SK-N-SH (cell line): ENCODE data around the gene PACSIN2. TPM values are rescaled to one million over a fixed set of nuclear protein-coding genes. Genes with fewer than 3 reads are reported as not detected.

Experiments
- CTCF ChIA-PET: fragments of 300-600, 350-600 bp; formaldehyde crosslinking; extraction: SDS; loops from one replicate; lab custom pipeline; 2021; lab: Yijun Ruan, JAX
- POLR2A ChIA-PET: fragments of 350-600 bp; sonication (Branson Sonifier 250); formaldehyde crosslinking; extraction: SDS; loops from one replicate; lab custom pipeline; 2020; ENCODE audit warnings: antibody characterized with exemption, inconsistent platforms; lab: Yijun Ruan, JAX
- DNase-seq: peaks from one replicate; pipeline ENCODE4 v3.0.0; 2012
- H2AFZ ChIP-seq: fragments of 200-600 bp; sonication (generic); 2 replicates; pipeline ENCODE4 v1.8.1; 2016; ENCODE audit warnings: antibody characterized with exemption, mild to moderate bottlenecking, low read depth
- H3F3A ChIP-seq: fragments of 200-600 bp; sonication (generic); replicated peaks from 2 replicates; pipeline ENCODE3; 2016; ENCODE audit warnings: antibody characterized with exemption, mild to moderate bottlenecking; ENCODE audit not compliant: insufficient read depth
- H3K27ac ChIP-seq, 2 experiments: fragments of 200-500 bp in 1 of 2; fragments of 200-600 bp in 1 of 2; sonication (Bioruptor generic) in 1 of 2; sonication (generic), shearing (Covaris generic) in 1 of 2; 2 replicates each; pipeline versions ENCODE4 v1.5.1 to v1.6.1; 2014 to 2016; ENCODE audit warnings: low read depth in 2 of 2, inconsistent platforms in 1 of 2, low read length in 1 of 2, mild to moderate bottlenecking in 1 of 2, mixed read lengths in 1 of 2
- H3K27me3 ChIP-seq: fragments of 200-600 bp; sonication (generic), shearing (Covaris generic); 2 replicates; pipeline ENCODE4 v1.6.1; 2016; ENCODE audit warnings: mixed run types; ENCODE audit not compliant: insufficient read depth
- H3K36me3 ChIP-seq, 2 experiments: fragments of 200-500 bp in 1 of 2; fragments of 200-600 bp in 1 of 2; sonication (Bioruptor generic) in 1 of 2; sonication (generic) in 1 of 2; replicated peaks in 1 of 2; 2 replicates each; pipeline versions ENCODE3 to v1.5.1; 2014 to 2016; ENCODE audit warnings: low read length in 1 of 2, mild to moderate bottlenecking in 1 of 2; ENCODE audit not compliant: insufficient read depth in 2 of 2, control insufficient read depth in 1 of 2
- H3K4me1 ChIP-seq, 2 experiments: fragments of 200-500 bp in 1 of 2; fragments of 200-600 bp in 1 of 2; sonication (Bioruptor generic) in 1 of 2; sonication (generic), shearing (Covaris generic) in 1 of 2; 2 replicates each; pipeline versions ENCODE4 v1.5.1 to v1.6.1; 2014 to 2016; ENCODE audit warnings: low read depth in 1 of 2, low read length in 1 of 2, mixed run types in 1 of 2; ENCODE audit not compliant: insufficient read depth in 2 of 2, control insufficient read depth in 1 of 2
- H3K4me2 ChIP-seq: fragments of 200-600 bp; sonication (generic), shearing (Covaris generic); 2 replicates; pipeline ENCODE4 v1.6.1; 2017; ENCODE audit warnings: mixed run types
- H3K4me3 ChIP-seq, 2 experiments: fragments of 200-500 bp in 1 of 2; fragments of 200-600 bp in 1 of 2; sonication (Bioruptor generic) in 1 of 2; sonication (generic), shearing (Covaris generic) in 1 of 2; 2 replicates each; pipeline versions ENCODE4 v1.5.1 to v1.8.1; 2014 to 2016; ENCODE audit warnings: low read depth in 2 of 2, inconsistent platforms in 1 of 2, low read length in 1 of 2, mild to moderate bottlenecking in 1 of 2, mixed read lengths in 1 of 2, moderate library complexity in 1 of 2
- H3K79me2 ChIP-seq: fragments of 200-600 bp; sonication (generic); 2 replicates; pipeline ENCODE4 v1.8.1; 2017; ENCODE audit warnings: mild to moderate bottlenecking; ENCODE audit not compliant: insufficient read depth
- H3K9ac ChIP-seq: fragments of 200-600 bp; sonication (generic); 2 replicates; pipeline ENCODE4 v1.6.1; 2017; ENCODE audit warnings: mixed run types
- H3K9me2 ChIP-seq: fragments of 200-600 bp; sonication (generic); 2 replicates; pipeline ENCODE4 v1.6.1; 2017; ENCODE audit warnings: mixed run types
- H3K9me3 ChIP-seq: fragments of 200-600 bp; sonication (generic); 2 replicates; pipeline ENCODE4 v1.6.1; 2017; ENCODE audit warnings: mixed run types, mild to moderate bottlenecking, moderate library complexity
- H4K20me1 ChIP-seq: fragments of 200-600 bp; sonication (generic); 2 replicates; pipeline ENCODE4 v1.6.1; 2017; ENCODE audit warnings: mild to moderate bottlenecking, mixed run types; ENCODE audit not compliant: insufficient read depth
- CHD2 ChIP-seq: fragments of 150-350 bp; IDR thresholded peaks from 2 replicates; pipeline ENCODE4 v1.6.1; 2018; ENCODE audit warnings: low read length; ENCODE audit not compliant: partially characterized antibody
- CTCF ChIP-seq: fragments of 200-600 bp; sonication (generic); IDR thresholded peaks from 2 replicates; pipeline ENCODE4 v1.6.1; 2017; ENCODE audit warnings: antibody characterized with exemption, mild to moderate bottlenecking, moderate library complexity
- ELF1 ChIP-seq: IDR thresholded peaks from 2 replicates; pipeline ENCODE4 v1.4.0; 2012
- EZH2phosphoT487 ChIP-seq: fragments of 200-600 bp; sonication (generic); IDR thresholded peaks from 2 replicates; pipeline ENCODE4 v1.6.1; 2017; ENCODE audit warnings: low read depth, mixed run types, mild to moderate bottlenecking, antibody characterized with exemption, moderate library complexity, borderline replicate concordance
- FOSL2 ChIP-seq: IDR thresholded peaks from 2 replicates; pipeline ENCODE4 v1.4.0; 2012; ENCODE audit warnings: low read depth, mild to moderate bottlenecking, moderate library complexity, borderline replicate concordance
- FOXJ3 ChIP-seq: sonication (generic); formaldehyde crosslinking; IDR thresholded peaks from 2 replicates; pipeline ENCODE4 v1.5.1; 2020; ENCODE audit warnings: mild to moderate bottlenecking, missing genetic modification reagents
- GABPA ChIP-seq: IDR thresholded peaks from 2 replicates; pipeline ENCODE4 v1.4.0; 2012; ENCODE audit warnings: low read depth, mild to moderate bottlenecking
- GATA2 ChIP-seq: sonication (generic); formaldehyde crosslinking; IDR thresholded peaks from 2 replicates; pipeline ENCODE4 v1.5.0; 2020; ENCODE audit warnings: mild to moderate bottlenecking, missing genetic modification reagents
- JUND ChIP-seq: IDR thresholded peaks from 2 replicates; pipeline ENCODE4 v1.4.0; 2012
- MXI1 ChIP-seq: IDR thresholded peaks from 2 replicates; pipeline ENCODE4 v1.6.1; 2012; ENCODE audit warnings: mild to moderate bottlenecking, low read depth, low read length, improper control_type of control experiment
- NFIC ChIP-seq: IDR thresholded peaks from 2 replicates; pipeline ENCODE4 v1.4.0; 2012; ENCODE audit warnings: borderline replicate concordance
- NRF1 ChIP-seq: IDR thresholded peaks from 2 replicates; pipeline ENCODE4 v1.6.1; 2012; ENCODE audit warnings: low read depth, mild to moderate bottlenecking, low read length
- POLR2AphosphoS5 ChIP-seq: IDR thresholded peaks from 2 replicates; pipeline ENCODE4 v1.6.1; 2012; ENCODE audit warnings: low read depth, low read length
- RFX5 ChIP-seq: IDR thresholded peaks from 2 replicates; pipeline ENCODE4 v1.6.1; 2012; ENCODE audit warnings: mild to moderate bottlenecking, improper control_type of control experiment, low read length
- RXRA ChIP-seq: IDR thresholded peaks from 2 replicates; pipeline ENCODE4 v1.4.0; 2012; ENCODE audit warnings: low read depth, mild to moderate bottlenecking, borderline replicate concordance
- SIN3A ChIP-seq: IDR thresholded peaks from 2 replicates; pipeline ENCODE4 v1.6.1; 2012; ENCODE audit warnings: low read depth, mild to moderate bottlenecking, low read length, moderate library complexity, borderline replicate concordance
- TAF1 ChIP-seq: IDR thresholded peaks from 2 replicates; pipeline ENCODE4 v1.6.1; 2012; ENCODE audit warnings: low read depth, mild to moderate bottlenecking, low read length, moderate library complexity, borderline replicate concordance
- TEAD4 ChIP-seq: IDR thresholded peaks from 2 replicates; pipeline ENCODE4 v1.4.0; 2012; ENCODE audit warnings: mild to moderate bottlenecking, borderline replicate concordance; ENCODE audit not compliant: insufficient read depth
- USF1 ChIP-seq: IDR thresholded peaks from 2 replicates; pipeline ENCODE4 v1.4.0; 2012; ENCODE audit warnings: low read depth, borderline replicate concordance
- YY1 ChIP-seq: IDR thresholded peaks from 2 replicates; pipeline ENCODE4 v1.4.0; 2012; ENCODE audit warnings: low read depth, mild to moderate bottlenecking
- WGBS: methylation state at CpG from one replicate; pipeline ENCODE4 v1.1.6; 2017; ENCODE audit warnings: low lambda C conversion rate; 5-methylcytosine and 5-hydroxymethylcytosine counted together
- polyA plus RNA-seq, 3 experiments: library from polyadenylated mRNA; depleted of rRNA; stranded (reverse); fragments of >200 nt; gene quantifications; 2 replicates each; pipeline ENCODE4 v1.2.3, GENCODE V29; 2012
- TF ChIP-seq, protein P1 (sequence below): fragments of 150-350 bp; IDR thresholded peaks from 2 replicates; pipeline ENCODE4 v1.6.1; 2017; ENCODE audit warnings: antibody characterized with exemption, low read length, low read depth, borderline replicate concordance
- TF ChIP-seq, protein P2 (sequence below): fragments of 150-350 bp; IDR thresholded peaks from 2 replicates; pipeline ENCODE4 v1.6.1; 2016; ENCODE audit warnings: mild to moderate bottlenecking, low read depth, low read length
- TF ChIP-seq, protein P3 (sequence below): IDR thresholded peaks from 2 replicates; pipeline ENCODE4; 2012
- TF ChIP-seq, protein P4 (sequence below): IDR thresholded peaks from 2 replicates; pipeline ENCODE4 v1.4.0; 2012; ENCODE audit warnings: low read depth, borderline replicate concordance

The PACSIN2 gene
- 60.5 and 63.1 TPM in 2 replicates for polyA plus RNA-seq (2012; rRNA removed)
- 42.5 and 51.5 TPM in 2 replicates for polyA plus RNA-seq (2012; cell fraction: cytosol; rRNA removed)
- polyA plus RNA-seq (2012; cell fraction: nucleus; rRNA removed) = 53.0 and 54.4 TPM in 2 replicates

- H4K20me1 ChIP-seq = peaks cover 20% of the 10 kb centered on the region
- TF ChIP-seq YY1 (no peak), CHD2 (peak; percentile 37), GABPA (no peak), TAF1 (peak; percentile 75; the same call in 1 of the 2 replicates), POLR2AphosphoS5 (peak; percentile 82), EZH2phosphoT487 (no peak), RFX5 (no peak), JUND (no peak), TEAD4 (no peak), NRF1 (no peak), FOSL2 (no peak), RXRA (no peak), FOXJ3 (no peak), SIN3A (no peak), CTCF (no peak), GATA2 (CRISPR knock-in tag) (no peak), NFIC (no peak), ELF1 (no peak), MXI1 (0 out of 2 replicates have a peak, but pooled peaks have one; percentile 14), USF1 (no peak)
- TF ChIP-seq, protein P1, sequence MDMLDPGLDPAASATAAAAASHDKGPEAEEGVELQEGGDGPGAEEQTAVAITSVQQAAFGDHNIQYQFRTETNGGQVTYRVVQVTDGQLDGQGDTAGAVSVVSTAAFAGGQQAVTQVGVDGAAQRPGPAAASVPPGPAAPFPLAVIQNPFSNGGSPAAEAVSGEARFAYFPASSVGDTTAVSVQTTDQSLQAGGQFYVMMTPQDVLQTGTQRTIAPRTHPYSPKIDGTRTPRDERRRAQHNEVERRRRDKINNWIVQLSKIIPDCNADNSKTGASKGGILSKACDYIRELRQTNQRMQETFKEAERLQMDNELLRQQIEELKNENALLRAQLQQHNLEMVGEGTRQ = no peak
- TF ChIP-seq, protein P2, sequence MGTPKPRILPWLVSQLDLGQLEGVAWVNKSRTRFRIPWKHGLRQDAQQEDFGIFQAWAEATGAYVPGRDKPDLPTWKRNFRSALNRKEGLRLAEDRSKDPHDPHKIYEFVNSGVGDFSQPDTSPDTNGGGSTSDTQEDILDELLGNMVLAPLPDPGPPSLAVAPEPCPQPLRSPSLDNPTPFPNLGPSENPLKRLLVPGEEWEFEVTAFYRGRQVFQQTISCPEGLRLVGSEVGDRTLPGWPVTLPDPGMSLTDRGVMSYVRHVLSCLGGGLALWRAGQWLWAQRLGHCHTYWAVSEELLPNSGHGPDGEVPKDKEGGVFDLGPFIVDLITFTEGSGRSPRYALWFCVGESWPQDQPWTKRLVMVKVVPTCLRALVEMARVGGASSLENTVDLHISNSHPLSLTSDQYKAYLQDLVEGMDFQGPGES = peak; percentile 52; the same call in 1 of the 2 replicates
- TF ChIP-seq, protein P3, sequence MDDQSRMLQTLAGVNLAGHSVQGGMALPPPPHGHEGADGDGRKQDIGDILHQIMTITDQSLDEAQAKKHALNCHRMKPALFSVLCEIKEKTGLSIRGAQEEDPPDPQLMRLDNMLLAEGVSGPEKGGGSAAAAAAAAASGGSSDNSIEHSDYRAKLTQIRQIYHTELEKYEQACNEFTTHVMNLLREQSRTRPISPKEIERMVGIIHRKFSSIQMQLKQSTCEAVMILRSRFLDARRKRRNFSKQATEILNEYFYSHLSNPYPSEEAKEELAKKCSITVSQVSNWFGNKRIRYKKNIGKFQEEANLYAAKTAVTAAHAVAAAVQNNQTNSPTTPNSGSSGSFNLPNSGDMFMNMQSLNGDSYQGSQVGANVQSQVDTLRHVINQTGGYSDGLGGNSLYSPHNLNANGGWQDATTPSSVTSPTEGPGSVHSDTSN = peak; percentile 98
- TF ChIP-seq, protein P4, sequence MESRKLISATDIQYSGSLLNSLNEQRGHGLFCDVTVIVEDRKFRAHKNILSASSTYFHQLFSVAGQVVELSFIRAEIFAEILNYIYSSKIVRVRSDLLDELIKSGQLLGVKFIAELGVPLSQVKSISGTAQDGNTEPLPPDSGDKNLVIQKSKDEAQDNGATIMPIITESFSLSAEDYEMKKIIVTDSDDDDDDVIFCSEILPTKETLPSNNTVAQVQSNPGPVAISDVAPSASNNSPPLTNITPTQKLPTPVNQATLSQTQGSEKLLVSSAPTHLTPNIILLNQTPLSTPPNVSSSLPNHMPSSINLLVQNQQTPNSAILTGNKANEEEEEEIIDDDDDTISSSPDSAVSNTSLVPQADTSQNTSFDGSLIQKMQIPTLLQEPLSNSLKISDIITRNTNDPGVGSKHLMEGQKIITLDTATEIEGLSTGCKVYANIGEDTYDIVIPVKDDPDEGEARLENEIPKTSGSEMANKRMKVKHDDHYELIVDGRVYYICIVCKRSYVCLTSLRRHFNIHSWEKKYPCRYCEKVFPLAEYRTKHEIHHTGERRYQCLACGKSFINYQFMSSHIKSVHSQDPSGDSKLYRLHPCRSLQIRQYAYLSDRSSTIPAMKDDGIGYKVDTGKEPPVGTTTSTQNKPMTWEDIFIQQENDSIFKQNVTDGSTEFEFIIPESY = no peak
These were observed at the start of gene PACSIN2 for GRCh38 chr22:43014869-43015676. Gene PACSIN2 (minus strand): TSS chr22:43015149. CDS start chr22:42912080, 103,069 bp downstream.

More at GRCh38 chr22:43014869-43015676, at the start of gene PACSIN2:
- Histone ChIP-seq H3K27me3 (no peaks in the 10 kb centered on the region), H3K79me2 (peaks cover 43% of the 10 kb centered on the region), H3F3A (no peaks in the 10 kb centered on the region), H3K9me3 (no peaks in the 10 kb centered on the region), H3K9me2 (no peaks in the 10 kb centered on the region), H3K4me1 (peaks cover 0 to 16% of the 10 kb centered on the region in 2 experiments; a peak in 1 of 4 replicates), H3K4me2 (peak within 1 kb of the TSS; percentile 71), H3K9ac (peak within 1 kb of the TSS; percentile 73; the same call in 1 of the 2 replicates), H3K27ac (peak within 1 kb of the TSS; percentile 40 to 53; a peak in 2 of 4 replicates), H3K4me3 (peak within 1 kb of the TSS; percentile 60 to 66), H2AFZ (peak within 1 kb of the TSS; percentile 56; the same call in 1 of the 2 replicates), H3K36me3 (no peaks in the 10 kb centered on the region)
- WGBS = no CpG with 5 or more reads among the region's 85 CpGs
- DNase-seq = peak; percentile 96
- CTCF ChIA-PET = interaction anchor here (1.8 kb wide), 1 partner anchor 147 kb away, joined by 4 read pairs; no protein-coding TSS in a partner anchor
- POLR2A ChIA-PET = interaction anchor here (0.6 to 2.0 kb wide), 6 partner anchors 10 to 30 kb away, joined by 3 to 6 read pairs (median 3); no protein-coding TSS in a partner anchor
